H1 (cell line): ENCODE results near the gene ZNF425. TPM values are rescaled to one million over a fixed set of nuclear protein-coding genes. Genes with fewer than 3 reads are reported as not detected.

ENCODE experiments used
- EP300 ChIP-seq, 2 experiments: IDR thresholded peaks; 1 replicate in 1 of 2; 2 replicates in 1 of 2; pipeline ENCODE4 v1.6.1; 2011 to 2012; ENCODE audit warnings: low read depth in 2 of 2, low read length in 2 of 2, mild to moderate bottlenecking in 2 of 2, borderline replicate concordance in 1 of 2, inconsistent platforms in 1 of 2, moderate library complexity in 1 of 2
- KDM1A ChIP-seq: fragments of 200-600, 300-600 bp; sonication (generic); IDR thresholded peaks from 2 replicates; pipeline ENCODE4 v1.7.1; 2016; ENCODE audit warnings: mild to moderate bottlenecking, low read length, borderline replicate concordance
- NANOG ChIP-seq: IDR thresholded peaks from 2 replicates; pipeline ENCODE4 v1.6.1; 2011; ENCODE audit warnings: low read length, low read depth, mild to moderate bottlenecking, inconsistent platforms; ENCODE audit not compliant: insufficient read depth, poor library complexity, severe bottlenecking
- RAD21 ChIP-seq, 2 experiments: IDR thresholded peaks in 1 of 2; conservative IDR thresholded peaks in 1 of 2; 2 replicates each; pipeline ENCODE4 v1.6.1; 2011; ENCODE audit warnings: low read depth in 2 of 2, low read length in 2 of 2, improper control_type of control experiment in 1 of 2, inconsistent platforms in 1 of 2, mild to moderate bottlenecking in 1 of 2, moderate library complexity in 1 of 2
- SUZ12 ChIP-seq: fragments of 200-600 bp; sonication (generic); IDR thresholded peaks from 2 replicates; pipeline ENCODE4 v1.6.1; 2012; ENCODE audit warnings: mild to moderate bottlenecking, inconsistent platforms, low read length, moderate library complexity, mixed read lengths
- polyA plus RNA-seq, 7 experiments: library from polyadenylated mRNA; depleted of rRNA in 3 of 7; stranded (reverse) in 5 of 7; unstranded in 2 of 7; fragments of >200 nt in 5 of 7; fragments of 200-250 nt in 2 of 7; gene quantifications; 1 replicate in 5 of 7; 2 replicates in 1 of 7; 4 replicates in 1 of 7; pipeline versions ENCODE4 v1.2.1 to v1.2.3, GENCODE V29; 2011 to 2013; ENCODE audit warnings: missing spikeins in 2 of 7, mixed read lengths in 2 of 7
- total RNA-seq: library from RNA; stranded (reverse); fragmentation: NEBNext Ultra II Directional; extraction: Animal tissue kit (Norgen Biotek cat#: 25700); gene quantifications from 2 replicates; pipeline ENCODE4 v1.2.1, GENCODE V29; 2021

The ZNF425 gene
- total and polyA plus RNA-seq, 2 of the 8 experiments (the other 6 are each of a cell fraction or from before 2014, with no cell fraction given), result 3.4 to 6.1 TPM

GRCh38 chr7:149161241-149161848, 35.2 kb upstream of the ZNF425 start (continued):
- TF ChIP-seq RAD21 (IDR thresholded peaks at IDR 0.05 in 1 of 2, conservative IDR thresholded peaks at IDR 0.05 in 1 of 2; ENCODE audit: low read depth in 2 of 2, low read length in 2 of 2) (no peak), NANOG (no peak), EP300 (IDR thresholded peaks at IDR 0.05; ENCODE audit: borderline replicate concordance in 1 of 2, low read depth in 2 of 2, low read length in 2 of 2) (no peak), SUZ12 (no peak), KDM1A (no peak)
